ENCODE results near the gene RNASEH2A. TPM values are rescaled to one million over a fixed set of nuclear protein-coding genes. Genes with fewer than 3 reads are reported as not detected.

RNASEH2A gene
- 10 to 100 TPM; 46.1 to 55.5 TPM for total RNA-seq

- H3K9me3 Mint-ChIP-seq = no peaks in the 10 kb centered on the region
- peaks cover 11% of the 10 kb centered on the region for H3K4me1 Mint-ChIP-seq
- H3K4me3 Mint-ChIP-seq = peak within 1 kb of the TSS; percentile 94
- peak; percentile 92 for DNase-seq
- peaks cover 11% of the 10 kb centered on the region for H3K36me3 Mint-ChIP-seq
- peak within 1 kb of the TSS; percentile 87 for H3K27ac Mint-ChIP-seq
- H3K27me3 Mint-ChIP-seq = no peaks in the 10 kb centered on the region
Observed at GRCh38 chr19:12806242-12807081, at the start of gene RNASEH2A. TSS of gene RNASEH2A (plus strand) at chr19:12806584. CDS start at chr19:12806674, 90 bp downstream.

DNA sequence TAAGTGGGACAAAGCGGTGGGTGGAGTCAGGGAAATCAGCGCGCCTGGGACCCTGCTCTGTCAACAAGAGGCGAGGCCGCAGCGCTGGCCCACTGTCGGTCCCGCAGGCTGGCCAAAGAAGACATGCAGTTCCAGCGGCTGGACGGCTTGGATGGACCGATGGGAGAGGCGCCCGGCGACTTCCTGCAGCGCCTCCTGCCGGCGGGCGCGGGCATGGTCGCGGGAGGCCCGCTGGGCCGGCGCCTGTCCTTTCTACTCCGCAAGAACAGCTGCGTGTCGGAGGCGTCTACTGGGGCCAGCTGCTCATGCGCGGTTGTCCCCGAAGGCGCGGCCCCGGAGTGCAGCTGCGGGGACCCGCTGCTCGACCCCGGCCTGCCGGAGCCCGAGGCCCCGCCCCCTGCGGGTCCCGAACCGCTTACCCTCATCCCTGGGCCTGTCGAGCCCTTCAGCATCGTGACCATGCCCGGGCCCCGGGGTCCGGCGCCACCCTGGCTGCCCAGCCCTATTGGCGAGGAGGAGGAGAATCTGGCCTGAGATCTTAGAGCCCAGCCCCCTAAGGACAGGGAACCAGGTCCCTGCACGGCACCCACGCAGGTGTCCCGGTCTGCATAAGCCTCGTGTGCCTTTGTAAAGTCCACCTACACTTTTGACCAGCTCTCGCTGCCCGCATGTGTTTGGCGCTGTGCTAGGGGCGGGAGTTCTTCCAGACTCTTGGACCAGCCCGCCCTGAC lies 48.7 kb upstream of the RNASEH2A start:
- Mint-ChIP-seq H3K27ac (no peak overlapping the region), H3K9me3 (no peaks in the 10 kb centered on the region), H3K36me3 (no peaks in the 10 kb centered on the region), H3K4me1 (peaks cover 4% of the 10 kb centered on the region), H3K27me3 (peaks cover 40% of the 10 kb centered on the region), H3K4me3 (no peak overlapping the region)
- DNase-seq = peak; percentile 80

- Mint-ChIP-seq H3K4me1 (peaks cover 4% of the 10 kb centered on the region), H3K27ac (no peak overlapping the region), H3K27me3 (peaks cover 24% of the 10 kb centered on the region), H3K4me3 (no peak overlapping the region), H3K36me3 (no peaks in the 10 kb centered on the region), H3K9me3 (no peaks in the 10 kb centered on the region)
- no peak for DNase-seq
Observed at GRCh38 chr19:12759686-12760085, 46.7 kb upstream of the RNASEH2A start.

GRCh38 chr19:12763100-12763499 lies 43.3 kb upstream of the RNASEH2A start:
- Mint-ChIP-seq H3K36me3 (no peaks in the 10 kb centered on the region), H3K4me3 (no peak overlapping the region), H3K4me1 (peaks cover 8% of the 10 kb centered on the region), H3K9me3 (no peaks in the 10 kb centered on the region), H3K27me3 (peaks cover 6% of the 10 kb centered on the region), H3K27ac (no peak overlapping the region)
- no peak for DNase-seq

DNA sequence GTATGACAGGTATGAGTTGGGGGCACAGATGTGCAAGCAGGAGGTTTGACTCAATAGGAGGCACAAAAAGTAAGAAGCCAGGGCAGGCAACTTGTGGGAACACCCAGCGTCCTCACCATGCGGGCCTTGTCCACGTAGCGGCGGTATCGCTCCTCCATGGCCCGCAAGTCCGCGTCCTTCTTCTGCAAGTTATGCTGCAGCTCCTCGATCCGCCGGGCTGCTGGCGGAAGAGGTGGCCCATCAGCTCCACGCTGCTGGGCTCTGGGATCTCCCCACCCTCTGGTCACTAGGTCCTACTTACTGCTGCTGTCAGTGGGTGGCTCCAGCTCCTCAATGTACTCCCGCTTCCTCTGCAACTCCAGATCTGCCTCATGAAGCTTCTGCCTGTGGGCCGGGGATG lies 41.7 kb upstream of the RNASEH2A start:
- Mint-ChIP-seq H3K9me3 (no peaks in the 10 kb centered on the region), H3K27ac (no peak overlapping the region), H3K27me3 (no peaks in the 10 kb centered on the region), H3K36me3 (no peaks in the 10 kb centered on the region), H3K4me3 (no peak overlapping the region), H3K4me1 (peaks cover 8% of the 10 kb centered on the region)
- no peak for DNase-seq

DNA sequence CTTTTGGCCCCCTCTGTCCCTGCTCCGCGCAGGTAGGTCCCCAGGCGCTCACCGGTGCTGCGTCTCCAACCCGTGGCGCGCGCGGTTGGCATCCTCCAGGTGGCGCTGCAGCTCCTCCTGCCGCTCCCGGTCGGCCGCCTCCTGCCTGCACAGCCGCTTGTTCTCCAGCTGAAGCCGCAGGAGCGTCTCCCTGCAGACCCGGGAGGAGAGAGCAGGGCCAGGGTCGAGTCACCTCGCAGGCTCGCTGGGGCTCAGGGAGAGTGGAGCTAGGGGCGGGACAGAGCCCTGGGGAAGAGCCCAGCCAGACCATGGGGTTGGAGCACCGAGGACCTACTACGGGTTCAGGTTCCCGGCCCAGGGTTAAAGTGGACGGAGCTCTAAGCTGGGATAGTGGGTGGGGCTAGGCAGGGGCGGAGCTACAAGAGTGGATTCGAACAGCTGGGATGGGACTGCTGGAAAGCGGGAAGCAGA lies 40.3 kb upstream of the RNASEH2A start:
- peak overlapping the region; percentile 25 for H3K4me3 Mint-ChIP-seq
- DNase-seq = peak; percentile 86
- no peaks in the 10 kb centered on the region for H3K9me3 Mint-ChIP-seq
- no peaks in the 10 kb centered on the region for H3K36me3 Mint-ChIP-seq
- peaks cover 4% of the 10 kb centered on the region for H3K4me1 Mint-ChIP-seq
- no peaks in the 10 kb centered on the region for H3K27me3 Mint-ChIP-seq
- no peak overlapping the region for H3K27ac Mint-ChIP-seq

GRCh38 chr19:12767150-12767549 lies 39.2 kb upstream of the RNASEH2A start:
- Mint-ChIP-seq H3K4me3 (no peak overlapping the region), H3K4me1 (peaks cover 4% of the 10 kb centered on the region), H3K27me3 (no peaks in the 10 kb centered on the region), H3K27ac (no peak overlapping the region), H3K36me3 (no peaks in the 10 kb centered on the region), H3K9me3 (no peaks in the 10 kb centered on the region)
- DNase-seq = no peak

- no peak for DNase-seq
- no peak overlapping the region for H3K27ac Mint-ChIP-seq
- H3K36me3 Mint-ChIP-seq = no peaks in the 10 kb centered on the region
- no peaks in the 10 kb centered on the region for H3K27me3 Mint-ChIP-seq
- H3K4me1 Mint-ChIP-seq = peaks cover 4% of the 10 kb centered on the region
- H3K4me3 Mint-ChIP-seq = no peak overlapping the region
- H3K9me3 Mint-ChIP-seq = no peaks in the 10 kb centered on the region
Observed at GRCh38 chr19:12767666-12768065, 38.7 kb upstream of the RNASEH2A start.

- Mint-ChIP-seq H3K4me3 (no peak overlapping the region), H3K27me3 (no peaks in the 10 kb centered on the region), H3K36me3 (no peaks in the 10 kb centered on the region), H3K4me1 (peaks cover 9% of the 10 kb centered on the region), H3K9me3 (no peaks in the 10 kb centered on the region), H3K27ac (no peak overlapping the region)
- peak; percentile 57 for DNase-seq
Observed at GRCh38 chr19:12769689-12770088, 36.7 kb upstream of the RNASEH2A start.

GRCh38 chr19:12770922-12771321 lies 35.5 kb upstream of the RNASEH2A start:
- Mint-ChIP-seq H3K4me1 (peaks cover 9% of the 10 kb centered on the region), H3K4me3 (no peak overlapping the region), H3K27ac (no peak overlapping the region), H3K36me3 (no peaks in the 10 kb centered on the region), H3K27me3 (no peaks in the 10 kb centered on the region), H3K9me3 (no peaks in the 10 kb centered on the region)
- DNase-seq = no peak

- Mint-ChIP-seq H3K27me3 (no peaks in the 10 kb centered on the region), H3K4me1 (peaks cover 6% of the 10 kb centered on the region), H3K27ac (no peak overlapping the region), H3K9me3 (no peaks in the 10 kb centered on the region), H3K4me3 (no peak overlapping the region), H3K36me3 (no peaks in the 10 kb centered on the region)
- no peak for DNase-seq
Observed at GRCh38 chr19:12772323-12772722, 34.1 kb upstream of the RNASEH2A start.

GRCh38 chr19:12773571-12773970 lies 32.8 kb upstream of the RNASEH2A start:
- no peak overlapping the region for H3K4me3 Mint-ChIP-seq
- H3K36me3 Mint-ChIP-seq = no peaks in the 10 kb centered on the region
- H3K9me3 Mint-ChIP-seq = no peaks in the 10 kb centered on the region
- H3K27me3 Mint-ChIP-seq = no peaks in the 10 kb centered on the region
- peaks cover 12% of the 10 kb centered on the region for H3K4me1 Mint-ChIP-seq
- peak overlapping the region; percentile 18 for H3K27ac Mint-ChIP-seq
- no peak for DNase-seq

DNA sequence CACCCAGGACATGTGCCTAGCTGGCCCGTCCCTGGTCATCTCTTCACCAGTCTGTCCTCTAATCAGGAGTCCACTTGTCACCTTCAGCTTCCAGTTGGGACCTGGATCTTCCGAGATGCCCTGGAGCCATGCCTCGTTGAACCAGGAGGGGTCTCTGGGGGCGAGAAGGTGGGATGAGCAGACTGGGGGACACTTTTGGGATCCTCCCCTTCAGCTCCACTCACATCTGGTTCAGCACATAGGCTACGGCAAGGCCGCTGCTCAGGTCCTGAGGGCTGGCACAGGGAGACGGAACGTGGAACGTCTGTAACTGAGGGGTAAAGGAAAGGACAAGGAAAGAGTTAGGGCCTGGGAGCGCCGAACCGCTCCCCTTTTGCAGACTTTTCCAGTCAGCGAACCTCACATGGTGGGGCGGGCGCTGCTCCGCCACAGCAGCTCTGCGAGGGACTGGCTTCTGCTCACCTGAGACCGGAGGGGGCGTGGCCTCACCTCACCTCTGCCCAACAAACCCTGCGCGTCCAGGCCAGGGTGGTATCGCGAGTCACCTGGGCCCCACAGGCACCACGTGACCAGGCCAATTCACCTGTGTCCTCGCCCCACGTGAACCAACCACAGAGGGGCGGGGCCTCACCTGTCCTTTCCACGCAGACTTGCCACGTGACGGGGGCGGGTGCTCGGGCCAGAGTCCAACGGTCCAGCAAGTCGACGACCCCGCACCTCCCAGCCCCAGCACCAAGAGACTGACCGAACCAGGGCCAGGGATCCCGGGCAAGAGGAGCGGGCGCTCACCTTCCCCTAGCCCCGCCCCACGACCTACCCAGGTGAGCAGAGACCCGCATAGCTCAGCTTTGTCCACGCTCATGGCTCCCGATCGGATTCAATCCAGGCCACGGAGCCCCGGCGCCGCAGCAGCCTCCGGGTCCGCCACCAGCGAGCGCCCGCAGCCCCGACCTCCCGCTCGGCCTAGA lies 31.5 kb upstream of the RNASEH2A start, which contains the start of gene HOOK2:
Gene HOOK2 (minus strand): TSS at position 965 of the 968 bp plus-strand sequence. CDS start 103 bp downstream, at position 862.
- Mint-ChIP-seq H3K4me3 (peak within 1 kb of the TSS; percentile 73), H3K27me3 (no peaks in the 10 kb centered on the region), H3K9me3 (no peaks in the 10 kb centered on the region), H3K36me3 (no peaks in the 10 kb centered on the region), H3K27ac (peak within 1 kb of the TSS; percentile 79), H3K4me1 (peaks cover 19% of the 10 kb centered on the region)
- peak; percentile 31 for DNase-seq

DNA sequence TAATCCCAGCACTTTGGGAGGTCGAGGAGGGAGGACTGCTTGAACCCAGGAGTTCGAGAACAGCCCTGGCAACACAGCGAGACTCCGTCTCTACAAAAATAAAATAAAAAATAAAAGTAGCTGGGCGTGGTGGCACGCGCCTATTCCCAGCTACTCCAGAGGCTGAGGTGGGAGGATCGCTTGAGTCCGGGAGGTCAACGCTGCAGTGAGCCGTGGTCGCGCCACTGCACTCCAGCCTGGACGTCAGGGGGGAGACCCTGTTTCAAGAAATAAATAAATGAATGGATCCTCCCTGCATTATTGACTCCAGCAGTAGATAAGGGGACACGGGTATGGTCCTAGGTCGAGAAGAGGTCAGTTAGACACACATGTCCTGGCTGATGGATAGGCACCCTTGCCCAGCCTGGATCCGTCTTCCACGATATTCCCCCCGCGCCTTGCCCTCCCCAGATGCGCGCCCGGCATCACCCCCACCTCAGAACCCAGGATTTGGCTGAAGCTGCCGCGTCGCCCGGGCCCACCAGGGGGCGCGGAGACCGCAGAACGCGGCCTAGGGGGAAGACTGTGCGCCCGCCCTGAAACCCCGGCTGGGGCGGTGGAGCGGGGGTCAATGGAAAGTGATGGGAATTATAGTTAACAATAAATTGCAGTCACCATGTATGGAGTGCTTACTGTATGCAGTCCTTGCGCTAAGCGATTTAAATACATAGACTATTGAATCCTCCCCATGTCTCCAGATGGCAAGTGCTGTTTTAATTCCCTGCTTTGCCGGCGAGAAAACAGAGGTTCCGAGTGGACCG lies 29.0 kb upstream of the RNASEH2A start:
- peak; percentile 90 for DNase-seq
- Mint-ChIP-seq H3K27ac (peak overlapping the region; percentile 67), H3K9me3 (no peaks in the 10 kb centered on the region), H3K36me3 (no peaks in the 10 kb centered on the region), H3K4me3 (peak overlapping the region; percentile 80), H3K4me1 (peaks cover 27% of the 10 kb centered on the region), H3K27me3 (no peaks in the 10 kb centered on the region)

All from activated naive CD8-positive, alpha-beta T cell treated with anti-CD3 and anti-CD28 coated beads for 36 hours (primary cell).